Measurements from ENCODE around the gene MRPS12. TPM values are rescaled to one million over a fixed set of nuclear protein-coding genes. Genes with fewer than 3 reads are reported as not detected.

MRPS12 gene
- total RNA-seq, 1 experiment from 2014 or later: 88.0 TPM

- no peak for ATAC-seq
- H3K27ac Mint-ChIP-seq: no peak overlapping the region
- DNase-seq (ENCODE audit: low spot score): no peak
- CTCF ChIA-PET: interaction anchor here (0.9 to 2.5 kb wide), 4 partner anchors 8 to 53 kb away, joined by 4 to 11 read pairs (median 8); partner anchors contain the start of genes FBXO17, MRPS12 and SARS2
- peaks cover 11% of the 10 kb centered on the region for H3K4me1 Mint-ChIP-seq
- no peak overlapping the region for H3K4me3 Mint-ChIP-seq
- H3K27me3 Mint-ChIP-seq (ENCODE audit: low read depth): peaks cover 6% of the 10 kb centered on the region
- peaks cover 4% of the 10 kb centered on the region; the same call in 1 of the 2 replicates for H3K9me3 Mint-ChIP-seq
- H3K36me3 Mint-ChIP-seq: peaks cover 10% of the 10 kb centered on the region
- POLR2A ChIA-PET: interaction anchor here (0.7 kb wide), 1 partner anchor 79 kb away, joined by 5 read pairs; the partner anchor contains the start of gene FBXO27
- TF ChIP-seq MAX (CRISPR knock-in tag; IDR thresholded peaks at IDR 0.05) (no peak), CREM (CRISPR knock-in tag; IDR thresholded peaks at IDR 0.05) (no peak), ATF1 (CRISPR knock-in tag; IDR thresholded peaks at IDR 0.05) (no peak), ZNF396 (CRISPR knock-in tag; IDR thresholded peaks at IDR 0.05; ENCODE audit: borderline replicate concordance) (no peak)
These were observed 22.9 kb downstream of the MRPS12 start for GRCh38 chr19:38953677-38954076.

GRCh38 chr19:38956264-38956663 lies 25.5 kb downstream of the MRPS12 start:
- Mint-ChIP-seq H3K9me3 (peaks cover 6% of the 10 kb centered on the region; the same call in 1 of the 2 replicates), H3K36me3 (peaks cover 14% of the 10 kb centered on the region), H3K4me3 (no peak overlapping the region), H3K27ac (no peak overlapping the region), H3K27me3 (ENCODE audit: low read depth) (no peaks in the 10 kb centered on the region; the same call in 1 of the 2 replicates), H3K4me1 (peaks cover 6% of the 10 kb centered on the region)
- ChIA-PET POLR2A (no interaction called here), CTCF (interaction anchor here (0.7 kb wide), 2 partner anchors 91 to 196 kb away, joined by 3 read pairs; no protein-coding TSS in a partner anchor)
- no peak for ATAC-seq
- DNase-seq (ENCODE audit: low spot score): no peak
- TF ChIP-seq ZNF396 (CRISPR knock-in tag; IDR thresholded peaks at IDR 0.05; ENCODE audit: borderline replicate concordance) (no peak), ZNF532 (CRISPR knock-in tag; IDR thresholded peaks at IDR 0.05; ENCODE audit: borderline replicate concordance) (no peak), HMGA2 (CRISPR knock-in tag; IDR thresholded peaks at IDR 0.05) (no peak), PRDM15 (CRISPR knock-in tag; IDR thresholded peaks at IDR 0.05) (no peak), ZNF219 (CRISPR knock-in tag; IDR thresholded peaks at IDR 0.05; ENCODE audit: borderline replicate concordance) (no peak), ZNF425 (CRISPR knock-in tag; conservative IDR thresholded peaks at IDR 0.05) (no peak), IRF2 (CRISPR knock-in tag; IDR thresholded peaks at IDR 0.05; ENCODE audit: borderline replicate concordance, low read depth) (no peak), SOX15 (CRISPR knock-in tag; IDR thresholded peaks at IDR 0.05) (no peak), AR (CRISPR knock-in tag; IDR thresholded peaks at IDR 0.05) (no peak), NFATC4 (CRISPR knock-in tag; IDR thresholded peaks at IDR 0.05) (no peak), ATF3 (CRISPR knock-in tag; conservative IDR thresholded peaks at IDR 0.05) (no peak), FOXP1 (CRISPR knock-in tag; IDR thresholded peaks at IDR 0.05; ENCODE audit: borderline replicate concordance) (no peak), MXD4 (CRISPR knock-in tag; IDR thresholded peaks at IDR 0.05; ENCODE audit: borderline replicate concordance) (no peak), ZNF121 (CRISPR knock-in tag; IDR thresholded peaks at IDR 0.05) (no peak)

Data from WTC11 (cell line).